ENCODE measurements around the gene RPP21.

RPP21 gene

DNA sequence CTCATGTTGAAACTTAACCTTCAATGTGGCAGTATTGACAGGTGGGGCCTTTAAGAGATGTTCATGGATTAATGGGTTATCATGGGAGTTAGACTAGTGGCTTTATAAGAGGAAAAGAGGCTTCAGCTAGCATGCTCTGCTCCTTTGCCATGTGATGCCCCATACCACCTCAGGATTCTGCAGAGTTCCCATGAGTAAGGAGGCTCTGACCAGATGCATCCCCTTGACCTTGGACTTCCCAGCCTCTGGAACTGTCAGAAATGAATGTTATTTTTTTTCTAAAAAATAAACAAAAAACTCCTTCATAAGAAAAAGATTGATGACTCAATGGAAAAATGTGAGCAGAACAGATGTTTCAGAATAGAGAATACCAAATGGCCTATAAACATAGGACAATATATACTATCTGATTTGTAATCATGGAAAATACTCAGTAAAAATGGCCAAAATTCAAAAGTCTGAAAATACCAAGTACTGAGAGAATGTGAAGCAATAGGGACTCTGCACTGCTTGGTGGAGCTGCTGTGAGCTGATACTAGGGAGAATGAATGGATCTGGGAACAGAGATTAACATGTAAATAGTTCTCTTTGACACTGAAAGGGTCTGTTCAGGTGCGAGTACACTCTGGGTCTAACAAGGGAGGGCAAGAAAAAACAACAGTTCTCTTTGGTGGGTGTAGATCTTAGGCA lies 25.7 kb upstream of the RPP21 start:
- DNase-seq (ENCODE audit: low spot score) (no peak), ATAC-seq (ENCODE audit: low read depth) (no peak)
- H3K9me3 ChIP-seq (ENCODE audit: severe bottlenecking): no peaks in the 10 kb centered on the region
- H3K4me3 ChIP-seq (ENCODE audit: severe bottlenecking): no peak overlapping the region
- no peak overlapping the region for H3K27ac ChIP-seq (ENCODE audit: poor library complexity, severe bottlenecking)
- TF ChIP-seq, protein P1, sequence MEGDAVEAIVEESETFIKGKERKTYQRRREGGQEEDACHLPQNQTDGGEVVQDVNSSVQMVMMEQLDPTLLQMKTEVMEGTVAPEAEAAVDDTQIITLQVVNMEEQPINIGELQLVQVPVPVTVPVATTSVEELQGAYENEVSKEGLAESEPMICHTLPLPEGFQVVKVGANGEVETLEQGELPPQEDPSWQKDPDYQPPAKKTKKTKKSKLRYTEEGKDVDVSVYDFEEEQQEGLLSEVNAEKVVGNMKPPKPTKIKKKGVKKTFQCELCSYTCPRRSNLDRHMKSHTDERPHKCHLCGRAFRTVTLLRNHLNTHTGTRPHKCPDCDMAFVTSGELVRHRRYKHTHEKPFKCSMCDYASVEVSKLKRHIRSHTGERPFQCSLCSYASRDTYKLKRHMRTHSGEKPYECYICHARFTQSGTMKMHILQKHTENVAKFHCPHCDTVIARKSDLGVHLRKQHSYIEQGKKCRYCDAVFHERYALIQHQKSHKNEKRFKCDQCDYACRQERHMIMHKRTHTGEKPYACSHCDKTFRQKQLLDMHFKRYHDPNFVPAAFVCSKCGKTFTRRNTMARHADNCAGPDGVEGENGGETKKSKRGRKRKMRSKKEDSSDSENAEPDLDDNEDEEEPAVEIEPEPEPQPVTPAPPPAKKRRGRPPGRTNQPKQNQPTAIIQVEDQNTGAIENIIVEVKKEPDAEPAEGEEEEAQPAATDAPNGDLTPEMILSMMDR (IDR thresholded peaks at IDR 0.05; ENCODE audit: poor library complexity, severe bottlenecking): no peak
- H3K4me1 ChIP-seq (ENCODE audit: insufficient read depth, poor library complexity, severe bottlenecking): peaks cover 17% of the 10 kb centered on the region
- H3K36me3 ChIP-seq (ENCODE audit: low read depth): peaks cover 62% of the 10 kb centered on the region
- no peaks in the 10 kb centered on the region for H3K27me3 ChIP-seq (ENCODE audit: insufficient read depth, poor library complexity, severe bottlenecking)

- no peak for ATAC-seq (ENCODE audit: low read depth)
Measured at GRCh38 chr6:30321692-30322388, 23.1 kb upstream of the RPP21 start.

DNA sequence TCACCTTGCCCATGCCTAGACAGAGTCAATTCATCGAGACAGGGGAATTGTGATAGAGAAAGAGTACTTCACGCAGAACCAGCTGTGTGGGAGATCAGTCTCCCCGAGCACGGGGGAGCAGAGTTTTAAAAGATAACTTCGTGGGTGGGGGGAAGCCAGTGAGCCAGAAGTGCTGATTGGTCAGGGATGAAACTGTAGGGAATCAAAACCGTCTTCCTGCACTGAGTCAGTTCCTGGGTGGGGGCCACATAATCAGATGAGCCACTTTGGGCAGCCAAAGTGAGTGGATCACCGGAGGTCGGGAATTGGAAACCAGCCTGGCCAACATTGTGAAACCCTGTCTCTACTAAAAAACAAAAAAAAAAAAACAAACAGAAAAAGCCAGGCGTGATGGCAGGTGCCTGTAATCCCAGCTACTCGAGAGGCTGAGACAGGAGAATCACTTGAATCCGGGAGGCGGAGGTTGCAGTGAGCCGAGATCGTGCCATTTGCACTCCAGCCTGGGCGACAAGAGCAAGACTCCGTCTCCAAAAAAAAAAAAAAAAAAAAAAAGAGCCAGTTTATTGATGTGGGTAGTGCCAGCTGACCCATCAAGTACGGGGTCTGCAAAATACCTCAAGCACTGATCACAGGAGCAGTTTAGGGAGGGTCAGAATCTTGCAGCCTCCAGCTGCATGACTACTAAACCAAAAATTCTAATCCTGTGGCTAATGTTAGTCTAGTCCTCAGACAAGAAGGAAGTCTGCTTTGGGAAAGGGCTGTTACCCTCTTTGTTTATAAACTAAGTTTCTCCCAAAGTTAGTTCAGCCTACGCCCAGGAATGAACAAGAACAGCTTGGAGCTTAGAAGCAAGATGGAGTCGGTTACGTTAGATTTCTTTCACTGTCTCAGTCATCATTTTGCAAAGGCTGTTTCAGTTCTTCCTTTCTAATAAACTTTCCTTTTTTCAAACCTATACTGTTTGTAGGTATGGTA lies 22.1 kb upstream of the RPP21 start:
- peaks cover 18% of the 10 kb centered on the region for H3K4me1 ChIP-seq (ENCODE audit: insufficient read depth, poor library complexity, severe bottlenecking)
- no peaks in the 10 kb centered on the region for H3K9me3 ChIP-seq (ENCODE audit: severe bottlenecking)
- H3K27me3 ChIP-seq (ENCODE audit: insufficient read depth, poor library complexity, severe bottlenecking): no peaks in the 10 kb centered on the region
- TF ChIP-seq, protein P1 (IDR thresholded peaks at IDR 0.05; ENCODE audit: poor library complexity, severe bottlenecking): no peak
- H3K4me3 ChIP-seq (ENCODE audit: severe bottlenecking): no peak overlapping the region
- H3K27ac ChIP-seq (ENCODE audit: poor library complexity, severe bottlenecking): peak overlapping the region; percentile 49
- peaks cover 40% of the 10 kb centered on the region for H3K36me3 ChIP-seq (ENCODE audit: low read depth)
- ATAC-seq (ENCODE audit: low read depth): no peak
- DNase-seq (ENCODE audit: low spot score): no peak

More at GRCh38 chr6:30321692-30322388, 23.1 kb upstream of the RPP21 start:
- Histone ChIP-seq H3K36me3 (ENCODE audit: low read depth) (peaks cover 50% of the 10 kb centered on the region), H3K4me1 (ENCODE audit: insufficient read depth, poor library complexity, severe bottlenecking) (peaks cover 18% of the 10 kb centered on the region), H3K4me3 (ENCODE audit: severe bottlenecking) (no peak overlapping the region), H3K9me3 (ENCODE audit: severe bottlenecking) (no peaks in the 10 kb centered on the region), H3K27me3 (ENCODE audit: insufficient read depth, poor library complexity, severe bottlenecking) (no peaks in the 10 kb centered on the region), H3K27ac (ENCODE audit: poor library complexity, severe bottlenecking) (peak overlapping the region; percentile 49)
- no peak for DNase-seq (ENCODE audit: low spot score)
- TF ChIP-seq, protein P1 (IDR thresholded peaks at IDR 0.05; ENCODE audit: poor library complexity, severe bottlenecking): no peak

- Histone ChIP-seq H3K36me3 (ENCODE audit: low read depth) (peaks cover 35% of the 10 kb centered on the region), H3K27ac (ENCODE audit: poor library complexity, severe bottlenecking) (peak overlapping the region; percentile 49), H3K9me3 (ENCODE audit: severe bottlenecking) (no peaks in the 10 kb centered on the region), H3K4me1 (ENCODE audit: insufficient read depth, poor library complexity, severe bottlenecking) (peaks cover 18% of the 10 kb centered on the region), H3K27me3 (ENCODE audit: insufficient read depth, poor library complexity, severe bottlenecking) (no peaks in the 10 kb centered on the region), H3K4me3 (ENCODE audit: severe bottlenecking) (no peak overlapping the region)
- TF ChIP-seq, protein P1 (IDR thresholded peaks at IDR 0.05; ENCODE audit: poor library complexity, severe bottlenecking): no peak
- DNase-seq (ENCODE audit: low spot score) (no peak), ATAC-seq (ENCODE audit: low read depth) (no peak)
Measured at GRCh38 chr6:30323806-30324205, 21.1 kb upstream of the RPP21 start.
